Measurements from ENCODE around the gene GPR108.

GRCh38 chr19:6680141-6680540 is 57.2 kb downstream of the GPR108 start:
- TF ChIP-seq CTCF (IDR thresholded peaks at IDR 0.05) (no peak), POLR2A (IDR thresholded peaks at IDR 0.05) (no peak)
